Activated naive CD4-positive, alpha-beta T cell treated with anti-CD3 and anti-CD28 coated beads for 36 hours (primary cell): ENCODE results near the gene KNCN. TPM values are rescaled to one million over a fixed set of nuclear protein-coding genes. Genes with fewer than 3 reads are reported as not detected.

Experiments
- CTCF ChIA-PET: fragments of 350-600 bp; sonication (Branson Sonifier 250); formaldehyde crosslinking; loops from one replicate; lab custom pipeline; 2021; ENCODE audit warnings: antibody characterized with exemption; lab: Charles Lee
- DNase-seq: peaks from one replicate; pipeline ENCODE4 v3.0.0-alpha.2; 2020
- H3K27ac Mint-ChIP-seq: one replicate; pipeline ENCODE4 v1.8.0; 2021; ENCODE audit warnings: mild to moderate bottlenecking, mixed read lengths
- H3K27me3 Mint-ChIP-seq: one replicate; pipeline ENCODE4 v1.8.0; 2021; ENCODE audit warnings: low read depth, mixed read lengths
- H3K36me3 Mint-ChIP-seq: one replicate; pipeline ENCODE4 v1.8.0; 2021; ENCODE audit warnings: low read depth, mixed read lengths
- H3K4me1 Mint-ChIP-seq: one replicate; pipeline ENCODE4 v1.8.0; 2021; ENCODE audit warnings: low read depth, mixed read lengths
- H3K4me3 Mint-ChIP-seq: one replicate; pipeline ENCODE4 v1.8.0; 2021; ENCODE audit warnings: mild to moderate bottlenecking, moderate library complexity, mixed read lengths
- H3K9me3 Mint-ChIP-seq: one replicate; pipeline ENCODE4 v1.8.0; 2021; ENCODE audit warnings: mixed read lengths
- intact Hi-C: fragments of 100-400 bp; cut with micrococcal nuclease; formaldehyde crosslinking; loops from one replicate; pipeline ENCODE4 v1.15.1; 2023
- total RNA-seq, 2 experiments: library from RNA; stranded (reverse); gene quantifications; one replicate each; pipeline ENCODE4 v1.2.3, GENCODE V29; 2021

Gene KNCN
- total RNA-seq, 2 experiments from 2014 or later, result not detected

- CTCF ChIA-PET, result interaction anchor here (0.7 to 1.0 kb wide), 2 partner anchors 27 to 250 kb away, joined by 3 to 4 read pairs; no protein-coding TSS in a partner anchor
- no peak overlapping the region for H3K4me3 Mint-ChIP-seq
- H3K27me3 Mint-ChIP-seq, result peaks cover 14% of the 10 kb centered on the region
- intact Hi-C loops, result no loop called here
- H3K4me1 Mint-ChIP-seq, result no peaks in the 10 kb centered on the region
- no peaks in the 10 kb centered on the region for H3K36me3 Mint-ChIP-seq
- no peaks in the 10 kb centered on the region for H3K9me3 Mint-ChIP-seq
- DNase-seq, result no peak
- H3K27ac Mint-ChIP-seq, result no peak overlapping the region
Observed at GRCh38 chr1:46501528-46501927, 49.9 kb downstream of the KNCN start.

GRCh38 chr1:46497665-46498064 is 53.8 kb downstream of the KNCN start:
- no peak for DNase-seq
- Mint-ChIP-seq H3K36me3 (no peaks in the 10 kb centered on the region), H3K9me3 (no peaks in the 10 kb centered on the region), H3K27ac (no peak overlapping the region), H3K4me3 (no peak overlapping the region), H3K4me1 (no peaks in the 10 kb centered on the region), H3K27me3 (peaks cover 31% of the 10 kb centered on the region)
- intact Hi-C loops, result no loop called here
- CTCF ChIA-PET, result no interaction called here

- H3K4me3 Mint-ChIP-seq, result no peak overlapping the region
- H3K27me3 Mint-ChIP-seq, result peaks cover 34% of the 10 kb centered on the region
- CTCF ChIA-PET, result no interaction called here
- intact Hi-C loops, result no loop called here
- DNase-seq, result no peak
- H3K9me3 Mint-ChIP-seq, result no peaks in the 10 kb centered on the region
- no peaks in the 10 kb centered on the region for H3K4me1 Mint-ChIP-seq
- no peak overlapping the region for H3K27ac Mint-ChIP-seq
- H3K36me3 Mint-ChIP-seq, result no peaks in the 10 kb centered on the region
Observed at GRCh38 chr1:46497020-46497419, 54.4 kb downstream of the KNCN start.

GRCh38 chr1:46496505-46496904 is 54.9 kb downstream of the KNCN start:
- intact Hi-C loops, result no loop called here
- Mint-ChIP-seq H3K27me3 (peaks cover 37% of the 10 kb centered on the region), H3K4me3 (no peak overlapping the region), H3K27ac (no peak overlapping the region), H3K36me3 (no peaks in the 10 kb centered on the region), H3K9me3 (no peaks in the 10 kb centered on the region), H3K4me1 (no peaks in the 10 kb centered on the region)
- no peak for DNase-seq
- CTCF ChIA-PET, result no interaction called here

- no peak overlapping the region for H3K27ac Mint-ChIP-seq
- no peak for DNase-seq
- H3K36me3 Mint-ChIP-seq, result no peaks in the 10 kb centered on the region
- no peaks in the 10 kb centered on the region for H3K9me3 Mint-ChIP-seq
- CTCF ChIA-PET, result interaction anchor here (1.3 to 1.9 kb wide), 2 partner anchors 18 to 49 kb away, joined by 5 to 6 read pairs; no protein-coding TSS in a partner anchor
- no peak overlapping the region for H3K4me3 Mint-ChIP-seq
- H3K27me3 Mint-ChIP-seq, result peaks cover 39% of the 10 kb centered on the region
- H3K4me1 Mint-ChIP-seq, result no peaks in the 10 kb centered on the region
- intact Hi-C loops, result no loop called here
Observed at GRCh38 chr1:46495778-46496177, 55.7 kb downstream of the KNCN start.

Other genes with a start within 250 kb of the KNCN start
- 10 to 100 TPM; 28.0 to 29.8 TPM for gene LRRC41, start 248.0 kb downstream of the KNCN start, total RNA-seq
- 100 to 1,000 TPM; 403 to 409 TPM for gene UQCRH, start 247.9 kb downstream of the KNCN start, total RNA-seq
- gene NSUN4, start 210.8 kb downstream of the KNCN start, total RNA-seq, result 10 to 100 TPM; 33.6 to 37.8 TPM
- 1 to 10 TPM; 3.8 to 4.8 TPM for gene FAAH, start 157.3 kb downstream of the KNCN start, total RNA-seq
- not detected for gene DMBX1, start 61.8 kb downstream of the KNCN start, total RNA-seq
- gene MKNK1, start 52.6 kb upstream of the KNCN start, total RNA-seq, result 10 to 100 TPM; 18.5 to 21.2 TPM
- 1 to 10 TPM; 4.8 to 5.0 TPM for gene MOB3C, start 65.2 kb upstream of the KNCN start, total RNA-seq
- gene ATPAF1, start 116.7 kb upstream of the KNCN start, total RNA-seq, result 10 to 100 TPM; 44.5 to 49.2 TPM
- not detected for gene TEX38, start 120.2 kb upstream of the KNCN start, total RNA-seq
- 10 to 100 TPM; 35.8 to 38.3 TPM for gene EFCAB14, start 167.5 kb upstream of the KNCN start, total RNA-seq
- not detected for gene CYP4B1, start 247.4 kb upstream of the KNCN start, total RNA-seq